HCT116 (cell line): ENCODE data around the gene SYTL3. TPM values are rescaled to one million over a fixed set of nuclear protein-coding genes. Genes with fewer than 3 reads are reported as not detected.

Experiments used
- ATAC-seq: fragments of 200-7000 bp; cut with Tn5 transposase; 2 replicates; pipeline ENCODE4 v1.9.1; 2020; ENCODE audit warnings: mild to moderate bottlenecking, moderate library complexity
- BruUV-seq: library from RNA; stranded (reverse); fragments of 400-500 nt; replicated peaks from 2 replicates; lab custom pipeline; 2021; lab: Mats Ljungman, UMichigan
- CTCF ChIA-PET: fragments of 300-600 bp; sonication (Branson Sonifier 250); formaldehyde crosslinking; loops from one replicate; lab custom pipeline; 2021; ENCODE audit warnings: antibody characterized with exemption; lab: Charles Lee
- POLR2A ChIA-PET: fragments of 300-600, 350-600 bp; sonication (Branson Sonifier 250); formaldehyde crosslinking; loops from one replicate; lab custom pipeline; 2021; ENCODE audit warnings: antibody characterized with exemption; lab: Charles Lee
- RAD21 ChIA-PET, 2 experiments: fragments of 300-600 bp; sonication (Branson Sonifier 250); formaldehyde crosslinking; loops; one replicate each; lab custom pipeline; 2023; ENCODE audit warnings: low total read pairs in 2 of 2; ENCODE audit not compliant: uncharacterized antibody in 2 of 2, unreplicated experiment in 2 of 2, low non-redundant PET in 1 of 2; lab: Charles Lee
- DNase-seq: peaks from one replicate; pipeline ENCODE4 v3.0.0-alpha.2; 2010; ENCODE audit warnings: low read depth, low spot score
- H2AFZ ChIP-seq: fragments of 200-600 bp; shearing (Covaris generic), sonication (generic); 2 replicates; pipeline ENCODE4 v1.6.1; 2017; ENCODE audit warnings: low read depth, mixed run types, mixed read lengths, antibody characterized with exemption, low read length; ENCODE audit not compliant: poor library complexity, severe bottlenecking
- H3K27ac ChIP-seq: 2 replicates; pipeline ENCODE4 v1.5.1; 2012; ENCODE audit warnings: low read depth, low read length
- H3K27me3 ChIP-seq: fragments of 200-600 bp; sonication (generic); 2 replicates; pipeline ENCODE4 v1.6.1; 2016; ENCODE audit warnings: mixed run types, low read length, mixed read lengths; ENCODE audit not compliant: insufficient read depth
- H3K36me3 ChIP-seq, 2 experiments: fragments of 200-500 bp in 1 of 2; fragments of 200-600 bp in 1 of 2; sonication (Bioruptor generic) in 1 of 2; sonication (generic) in 1 of 2; 2 replicates each; pipeline versions ENCODE4 v1.5.1 to v1.6.1; 2014 to 2016; ENCODE audit warnings: low read length in 2 of 2, inconsistent platforms in 1 of 2, mixed read lengths in 1 of 2, mixed run types in 1 of 2; ENCODE audit not compliant: insufficient read depth in 2 of 2, control insufficient read depth in 1 of 2
- H3K4me1 ChIP-seq, 2 experiments: fragments of 200-600 bp in 1 of 2; sonication (generic) in 1 of 2; 2 replicates each; pipeline versions ENCODE4 v1.5.1 to v1.6.1; 2012 to 2017; ENCODE audit warnings: low read length in 2 of 2, inconsistent platforms in 1 of 2, mild to moderate bottlenecking in 1 of 2, mixed read lengths in 1 of 2, mixed run types in 1 of 2, moderate library complexity in 1 of 2; ENCODE audit not compliant: insufficient read depth in 2 of 2, control insufficient read depth in 1 of 2
- H3K4me2 ChIP-seq: fragments of 200-600 bp; sonication (generic); 2 replicates; pipeline ENCODE4 v1.6.1; 2017; ENCODE audit warnings: mixed run types, low read length, mixed read lengths
- H3K4me3 ChIP-seq, 2 experiments: fragments of 200-600 bp in 1 of 2; sonication (generic) in 1 of 2; replicated peaks in 1 of 2; 2 replicates each; pipeline ENCODE4 v1.5.1; 2011 to 2016; ENCODE audit warnings: low read length in 2 of 2, control low read depth in 1 of 2, low read depth in 1 of 2, mild to moderate bottlenecking in 1 of 2, mixed read lengths in 1 of 2, mixed run types in 1 of 2
- H3K79me2 ChIP-seq: fragments of 200-600 bp; sonication (generic); 2 replicates; pipeline ENCODE4 v1.6.1; 2017; ENCODE audit warnings: mild to moderate bottlenecking, mixed run types, low read length, moderate library complexity, mixed read lengths; ENCODE audit not compliant: insufficient read depth
- H3K9ac ChIP-seq: fragments of 200-600 bp; sonication (generic); 2 replicates; pipeline ENCODE4 v1.6.1; 2016; ENCODE audit warnings: low read length, mixed read lengths
- H3K9me2 ChIP-seq: fragments of 200-600 bp; sonication (generic), shearing (Covaris generic); 2 replicates; pipeline ENCODE4 v1.6.1; 2017; ENCODE audit warnings: mixed run types, mild to moderate bottlenecking, moderate library complexity; ENCODE audit not compliant: insufficient read depth
- H3K9me3 ChIP-seq, 2 experiments: fragments of 200-500 bp in 1 of 2; fragments of 200-600 bp in 1 of 2; sonication (Bioruptor generic) in 1 of 2; sonication (generic) in 1 of 2; 2 replicates each; pipeline ENCODE4 v1.6.1; 2014 to 2017; ENCODE audit warnings: low read length in 2 of 2, mixed read lengths in 2 of 2, inconsistent platforms in 1 of 2, low read depth in 1 of 2, mild to moderate bottlenecking in 1 of 2, mixed run types in 1 of 2, moderate library complexity in 1 of 2; ENCODE audit not compliant: control insufficient read depth in 1 of 2, insufficient read depth in 1 of 2
- H4K20me1 ChIP-seq: fragments of 200-600 bp; sonication (generic), shearing (Covaris generic); 2 replicates; pipeline ENCODE4 v1.6.1; 2017; ENCODE audit warnings: mixed run types, mild to moderate bottlenecking, moderate library complexity; ENCODE audit not compliant: insufficient read depth
- CEBPB ChIP-seq: IDR thresholded peaks from 2 replicates; pipeline ENCODE4 v1.6.1; 2012; ENCODE audit warnings: low read depth
- ELF1 ChIP-seq: IDR thresholded peaks from 2 replicates; pipeline ENCODE4 v1.6.1; 2012; ENCODE audit warnings: low read depth, borderline replicate concordance
- JUND ChIP-seq: IDR thresholded peaks from 2 replicates; pipeline ENCODE4 v1.6.1; 2012
- SIN3A ChIP-seq: IDR thresholded peaks from 2 replicates; pipeline ENCODE4 v1.6.1; 2012; ENCODE audit warnings: low read depth
- TCF7L2 ChIP-seq: IDR thresholded peaks from 2 replicates; pipeline ENCODE4 v1.7.0; 2011; ENCODE audit warnings: borderline replicate concordance, inconsistent platforms; ENCODE audit not compliant: insufficient read depth, insufficient read length; ENCODE audit errors: extremely low read depth
- intact Hi-C: fragments of 100-400 bp; cut with micrococcal nuclease; formaldehyde crosslinking; loops from 2 replicates; pipeline ENCODE4 v1.10.0; 2022
- total RNA-seq: library from RNA; stranded (reverse); gene quantifications from one replicate; pipeline ENCODE4 v1.2.1, GENCODE V29; 2021; ENCODE audit not compliant: unreplicated experiment
- TF ChIP-seq, protein P1 (sequence below): IDR thresholded peaks from 2 replicates; pipeline ENCODE4 v1.6.1; 2012

Gene SYTL3
- total RNA-seq, 1 experiment from 2014 or later: 55.3 TPM

DNA sequence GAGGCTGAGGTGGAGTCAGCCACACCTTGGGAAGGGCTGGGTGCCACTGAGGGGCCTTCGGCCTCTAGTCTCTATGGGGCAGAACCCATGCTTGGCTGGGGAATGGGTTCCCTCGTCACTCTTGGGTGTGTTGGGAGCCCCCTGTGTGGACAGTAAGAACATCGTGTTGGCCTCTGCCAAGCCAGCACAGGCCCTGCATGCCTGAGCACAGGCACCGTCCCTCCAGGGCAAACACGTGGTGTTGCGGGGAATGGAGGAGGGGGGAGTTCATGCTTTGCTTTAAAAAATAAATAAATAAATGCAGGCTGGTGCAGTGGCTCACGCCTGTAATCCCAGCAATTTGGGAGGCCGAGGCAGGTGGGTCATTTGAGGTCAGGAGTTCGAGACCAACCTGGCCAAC, 106.3 kb downstream of the SYTL3 start:
- no TSS peak for BruUV-seq
- CTCF ChIA-PET: no interaction called here
- H3K27ac ChIP-seq: no peak overlapping the region
- TF ChIP-seq SIN3A (no peak), CEBPB (no peak), TCF7L2 (no peak)
- TF ChIP-seq, protein P1, sequence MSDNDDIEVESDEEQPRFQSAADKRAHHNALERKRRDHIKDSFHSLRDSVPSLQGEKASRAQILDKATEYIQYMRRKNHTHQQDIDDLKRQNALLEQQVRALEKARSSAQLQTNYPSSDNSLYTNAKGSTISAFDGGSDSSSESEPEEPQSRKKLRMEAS: no peak
- TF ChIP-seq, all 23 proteins: peak for 0
- H3K27me3 ChIP-seq: no peaks in the 10 kb centered on the region
- no peak overlapping the region for H2AFZ ChIP-seq
- intact Hi-C loops: no loop called here
- H3K9me2 ChIP-seq: no peaks in the 10 kb centered on the region
- POLR2A ChIA-PET: no interaction called here
- RAD21 ChIA-PET: no interaction called here
- no peaks in the 10 kb centered on the region for H3K9me3 ChIP-seq
- H3K4me1 ChIP-seq: peaks cover 57 to 71% of the 10 kb centered on the region in 2 experiments
- no peak for DNase-seq
- H3K36me3 ChIP-seq: peaks cover 3 to 37% of the 10 kb centered on the region in 2 experiments; a peak in 3 of 4 replicates
- H3K9ac ChIP-seq: no peak overlapping the region
- peaks cover 9% of the 10 kb centered on the region; the same call in 1 of the 2 replicates for H3K79me2 ChIP-seq
- no peak overlapping the region for H3K4me3 ChIP-seq
- H4K20me1 ChIP-seq: no peaks in the 10 kb centered on the region
- no peak overlapping the region for H3K4me2 ChIP-seq
- ATAC-seq: no peak

DNA sequence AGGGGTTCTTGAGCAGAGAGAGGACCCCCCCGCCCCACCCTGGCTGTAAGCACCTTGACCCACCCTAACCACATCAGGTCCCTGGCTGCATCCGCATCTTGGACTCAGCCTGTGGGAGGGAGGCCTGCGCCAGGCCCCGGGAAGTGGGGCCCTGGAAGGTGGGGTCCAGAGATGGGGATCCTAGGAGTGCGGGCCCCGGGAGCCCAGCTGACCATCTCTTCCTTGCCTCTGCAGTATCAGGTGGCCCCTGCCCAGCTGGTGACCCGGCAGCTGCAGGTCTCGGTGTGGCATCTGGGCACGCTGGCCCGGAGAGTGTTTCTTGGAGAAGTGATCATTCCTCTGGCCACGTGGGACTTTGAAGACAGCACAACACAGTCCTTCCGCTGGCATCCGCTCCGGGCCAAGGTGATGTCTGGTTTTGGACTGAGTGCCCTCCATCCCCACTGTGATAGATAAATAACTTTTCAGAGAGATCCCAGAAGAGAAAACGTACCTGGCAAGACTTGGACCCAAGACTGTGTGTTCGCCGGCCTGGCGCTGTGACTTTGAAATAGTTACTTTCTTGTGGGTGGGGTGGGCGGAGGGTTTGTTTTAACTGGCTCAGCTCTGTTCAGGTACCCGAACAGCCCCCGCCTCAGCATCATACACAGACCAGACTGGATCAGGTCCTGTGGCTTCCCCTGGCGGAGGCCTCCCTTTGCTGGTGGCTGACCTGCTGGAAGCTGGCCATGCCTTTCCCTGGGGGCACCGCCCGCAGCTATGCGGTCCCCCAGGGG, 107.3 kb downstream of the SYTL3 start:
- no peak for ATAC-seq
- H3K36me3 ChIP-seq: peaks cover 0 to 41% of the 10 kb centered on the region in 2 experiments; a peak in 3 of 4 replicates
- POLR2A ChIA-PET: interaction anchor here (0.7 kb wide), 1 partner anchor 100 kb away, joined by 3 read pairs; no protein-coding TSS in a partner anchor
- DNase-seq: no peak
- H3K9ac ChIP-seq: 0 out of 2 replicates have a peak overlapping the region, but pooled peaks have one; percentile 24
- CTCF ChIA-PET: no interaction called here
- TF ChIP-seq JUND (no peak), ELF1 (no peak)
- intact Hi-C loops: no loop called here
- H3K4me1 ChIP-seq: peaks cover 54 to 71% of the 10 kb centered on the region in 2 experiments
- RAD21 ChIA-PET: no interaction called here
- no peaks in the 10 kb centered on the region for H3K9me3 ChIP-seq
- no peaks in the 10 kb centered on the region for H3K9me2 ChIP-seq
- no TSS peak for BruUV-seq
- peak overlapping the region; percentile 6; the same call in 1 of the 2 replicates for H3K27ac ChIP-seq
- H3K79me2 ChIP-seq: peaks cover 9% of the 10 kb centered on the region; the same call in 1 of the 2 replicates
- H3K4me3 ChIP-seq: no peak overlapping the region
- no peak overlapping the region for H2AFZ ChIP-seq
- no peaks in the 10 kb centered on the region for H4K20me1 ChIP-seq
- H3K27me3 ChIP-seq: no peaks in the 10 kb centered on the region
- H3K4me2 ChIP-seq: no peak overlapping the region
